HepG2 (cell line): ENCODE measurements around the gene NUDT7. TPM values are rescaled to one million over a fixed set of nuclear protein-coding genes. Genes with fewer than 3 reads are reported as not detected.

Experiments used
- AHR ChIP-seq: IDR thresholded peaks from 2 replicates; pipeline ENCODE4 v1.6.1; 2018; ENCODE audit warnings: missing genetic modification reagents, missing compliant biosample characterization
- ARNTL ChIP-seq: sonication (generic); formaldehyde crosslinking; IDR thresholded peaks from 2 replicates; pipeline ENCODE4 v1.4.0; 2020; ENCODE audit warnings: mild to moderate bottlenecking, missing genetic modification reagents
- ASH2L ChIP-seq: fragments of 300-600, 200-600 bp; sonication (generic); IDR thresholded peaks from 2 replicates; pipeline ENCODE4 v1.7.0; 2017; ENCODE audit warnings: low read depth, mild to moderate bottlenecking, moderate library complexity, mixed read lengths, low read length; ENCODE audit not compliant: insufficient read length
- DBP ChIP-seq: sonication (generic); formaldehyde crosslinking; IDR thresholded peaks from 2 replicates; pipeline ENCODE4 v1.4.0; 2020; ENCODE audit warnings: missing genetic modification reagents; ENCODE audit errors: not compliant biosample characterization
- DR1 ChIP-seq: sonication (generic); formaldehyde crosslinking; IDR thresholded peaks from 2 replicates; pipeline ENCODE4 v1.8.0; 2021; ENCODE audit warnings: mild to moderate bottlenecking, missing genetic modification reagents, inconsistent platforms
- EEA1 ChIP-seq: sonication (generic); formaldehyde crosslinking; IDR thresholded peaks from 2 replicates; pipeline ENCODE4 v1.5.1; 2020; ENCODE audit warnings: mild to moderate bottlenecking, missing genetic modification reagents, borderline replicate concordance
- HMG20A ChIP-seq: IDR thresholded peaks from 2 replicates; pipeline ENCODE4 v1.6.1; 2016; ENCODE audit warnings: borderline replicate concordance
- HNRNPLL ChIP-seq: fragments of 200-400 bp; formaldehyde crosslinking; IDR thresholded peaks from 2 replicates; pipeline ENCODE4 v1.6.1; 2017; ENCODE audit warnings: mild to moderate bottlenecking, low read depth, low read length; ENCODE audit not compliant: poor library complexity, severe bottlenecking
- HOXA5 ChIP-seq: sonication (generic); formaldehyde crosslinking; IDR thresholded peaks from 2 replicates; pipeline ENCODE4 v1.4.0; 2020; ENCODE audit warnings: missing genetic modification reagents
- IKZF5 ChIP-seq: IDR thresholded peaks from 2 replicates; pipeline ENCODE4 v1.6.1; 2018; ENCODE audit warnings: missing genetic modification reagents, mild to moderate bottlenecking, missing compliant biosample characterization
- KLF11 ChIP-seq: IDR thresholded peaks from 2 replicates; pipeline ENCODE4 v1.6.1; 2016; ENCODE audit warnings: missing compliant biosample characterization
- NFE2L2 ChIP-seq: fragments of 150-350 bp; IDR thresholded peaks from 2 replicates; pipeline ENCODE4 v1.6.1; 2014; ENCODE audit warnings: low read length
- RBAK ChIP-seq: sonication (generic); formaldehyde crosslinking; IDR thresholded peaks from 2 replicates; pipeline ENCODE4 v1.5.1; 2020; ENCODE audit warnings: mild to moderate bottlenecking, missing genetic modification reagents
- RFXAP ChIP-seq: sonication (generic); formaldehyde crosslinking; IDR thresholded peaks from 2 replicates; pipeline ENCODE4 v1.4.0; 2020; ENCODE audit warnings: missing genetic modification reagents, borderline replicate concordance
- SALL1 ChIP-seq: sonication (generic); formaldehyde crosslinking; IDR thresholded peaks from 2 replicates; pipeline ENCODE4 v1.8.0; 2022; ENCODE audit warnings: mild to moderate bottlenecking, missing genetic modification reagents
- SALL2 ChIP-seq: sonication (generic); formaldehyde crosslinking; IDR thresholded peaks from 2 replicates; pipeline ENCODE4 v1.8.1; 2023; ENCODE audit warnings: mild to moderate bottlenecking, missing genetic modification reagents, inconsistent platforms
- SRSF9 ChIP-seq: fragments of 200-400 bp; formaldehyde crosslinking; IDR thresholded peaks from 2 replicates; pipeline ENCODE4 v1.6.1; 2018; ENCODE audit warnings: borderline replicate concordance, mild to moderate bottlenecking, low read depth, low read length; ENCODE audit not compliant: insufficient read depth, poor library complexity, severe bottlenecking
- ZFP91 ChIP-seq: sonication (generic); formaldehyde crosslinking; IDR thresholded peaks from 2 replicates; pipeline ENCODE4 v1.9.0; 2022; ENCODE audit warnings: missing genetic modification reagents, mild to moderate bottlenecking, borderline replicate concordance
- ZNF121 ChIP-seq: sonication (generic); formaldehyde crosslinking; IDR thresholded peaks from 2 replicates; pipeline ENCODE4 v1.5.0; 2020; ENCODE audit warnings: mild to moderate bottlenecking, missing genetic modification reagents
- ZNF264 ChIP-seq: sonication (generic); formaldehyde crosslinking; IDR thresholded peaks from 2 replicates; pipeline ENCODE4 v1.4.0; 2020; ENCODE audit warnings: missing genetic modification reagents
- ZNF329 ChIP-seq: sonication (generic); formaldehyde crosslinking; IDR thresholded peaks from 2 replicates; pipeline ENCODE4 v1.9.0; 2021; ENCODE audit warnings: low read depth, mild to moderate bottlenecking, missing genetic modification reagents
- ZNF350 ChIP-seq: sonication (generic); formaldehyde crosslinking; IDR thresholded peaks from 2 replicates; pipeline ENCODE4 v1.4.0; 2020; ENCODE audit warnings: mild to moderate bottlenecking, low read depth, missing genetic modification reagents, borderline replicate concordance
- ZNF468 ChIP-seq: sonication (generic); formaldehyde crosslinking; IDR thresholded peaks from 2 replicates; pipeline ENCODE4 v1.8.0; 2022; ENCODE audit warnings: mild to moderate bottlenecking, moderate library complexity, missing genetic modification reagents
- ZNF570 ChIP-seq: sonication (generic); formaldehyde crosslinking; IDR thresholded peaks from 2 replicates; pipeline ENCODE4 v1.4.0; 2020; ENCODE audit warnings: mild to moderate bottlenecking, missing genetic modification reagents, borderline replicate concordance
- ZNF577 ChIP-seq: sonication (generic); formaldehyde crosslinking; IDR thresholded peaks from 2 replicates; pipeline ENCODE4 v1.4.0; 2020; ENCODE audit warnings: mild to moderate bottlenecking, low read depth, missing genetic modification reagents, borderline replicate concordance
- ZNF775 ChIP-seq: sonication (generic); formaldehyde crosslinking; IDR thresholded peaks from 2 replicates; pipeline ENCODE4 v1.4.0; 2020; ENCODE audit warnings: missing genetic modification reagents, mild to moderate bottlenecking, moderate library complexity, borderline replicate concordance
- ZNF878 ChIP-seq: sonication (generic); formaldehyde crosslinking; IDR thresholded peaks from 2 replicates; pipeline ENCODE4 v1.8.1; 2023; ENCODE audit warnings: mild to moderate bottlenecking, missing genetic modification reagents, moderate library complexity
- polyA plus RNA-seq, 8 experiments: library from polyadenylated mRNA; depleted of rRNA in 3 of 8; stranded (reverse) in 7 of 8; unstranded in 1 of 8; fragments of >200 nt; fragmentation: Illumina TruSeq in 4 of 8; extraction: Trizol in 4 of 8; gene quantifications; 2 replicates each; pipeline versions ENCODE4 v1.2.1 to v1.2.3, GENCODE V29; 2011 to 2016; ENCODE audit warnings: low read depth in 4 of 8, missing spikeins in 1 of 8, mixed read lengths in 1 of 8; ENCODE audit not compliant: insufficient read depth in 1 of 8
- total RNA-seq, 5 experiments: library from RNA; depleted of rRNA; stranded (reverse); fragments of >200 nt; fragmentation: Illumina TruSeq; extraction: Trizol; gene quantifications; 2 replicates each; pipeline ENCODE4 v1.2.3, GENCODE V29; 2016; ENCODE audit warnings: low read depth in 1 of 5

NUDT7 gene
- total and polyA plus RNA-seq, 2 of the 13 experiments (the other 11 are each of a cell fraction or from before 2014, with no cell fraction given): 14.3 to 23.9 TPM

GRCh38 chr16:77722309-77723107 lies at the start of gene NUDT7 (continued):
- TF ChIP-seq ZFP91 (peak; percentile 93), IKZF5 (CRISPR knock-in tag) (peak; percentile 78), RFXAP (CRISPR knock-in tag) (no peak; the same call in 1 of the 2 replicates), ARNTL (CRISPR knock-in tag) (peak; percentile 60), ZNF350 (CRISPR knock-in tag) (peak; percentile 98), ZNF577 (CRISPR knock-in tag) (no peak), ZNF121 (CRISPR knock-in tag) (peak; percentile 84), HMG20A (CRISPR knock-in tag) (peak; percentile 14; the same call in 1 of the 2 replicates), HOXA5 (peak; percentile 87; the same call in 1 of the 2 replicates), RBAK (peak; percentile 100), ZNF570 (no peak), KLF11 (CRISPR knock-in tag) (peak; percentile 59; the same call in 1 of the 2 replicates), AHR (CRISPR knock-in tag) (no peak; the same call in 1 of the 2 replicates), SRSF9 (no peak), ZNF329 (CRISPR knock-in tag) (no peak), DR1 (peak; percentile 85), SALL2 (CRISPR knock-in tag) (no peak; the same call in 1 of the 2 replicates), SALL1 (CRISPR knock-in tag) (peak; percentile 70; the same call in 1 of the 2 replicates), ZNF878 (CRISPR knock-in tag) (no peak), HNRNPLL (peak; percentile 75), ZNF775 (CRISPR knock-in tag) (no peak), EEA1 (CRISPR knock-in tag) (no peak), DBP (CRISPR knock-in tag) (no peak), ZNF264 (CRISPR knock-in tag) (peak; percentile 73; the same call in 1 of the 2 replicates), ASH2L (peak; percentile 73), ZNF468 (CRISPR knock-in tag) (no peak), NFE2L2 (no peak)
